Measurements from ENCODE around the gene AHDC1. TPM values are rescaled to one million over a fixed set of nuclear protein-coding genes. Genes with fewer than 3 reads are reported as not detected.

AHDC1 gene
- total RNA-seq, 1 donor from 2014 or later: 50.1 TPM

DNA sequence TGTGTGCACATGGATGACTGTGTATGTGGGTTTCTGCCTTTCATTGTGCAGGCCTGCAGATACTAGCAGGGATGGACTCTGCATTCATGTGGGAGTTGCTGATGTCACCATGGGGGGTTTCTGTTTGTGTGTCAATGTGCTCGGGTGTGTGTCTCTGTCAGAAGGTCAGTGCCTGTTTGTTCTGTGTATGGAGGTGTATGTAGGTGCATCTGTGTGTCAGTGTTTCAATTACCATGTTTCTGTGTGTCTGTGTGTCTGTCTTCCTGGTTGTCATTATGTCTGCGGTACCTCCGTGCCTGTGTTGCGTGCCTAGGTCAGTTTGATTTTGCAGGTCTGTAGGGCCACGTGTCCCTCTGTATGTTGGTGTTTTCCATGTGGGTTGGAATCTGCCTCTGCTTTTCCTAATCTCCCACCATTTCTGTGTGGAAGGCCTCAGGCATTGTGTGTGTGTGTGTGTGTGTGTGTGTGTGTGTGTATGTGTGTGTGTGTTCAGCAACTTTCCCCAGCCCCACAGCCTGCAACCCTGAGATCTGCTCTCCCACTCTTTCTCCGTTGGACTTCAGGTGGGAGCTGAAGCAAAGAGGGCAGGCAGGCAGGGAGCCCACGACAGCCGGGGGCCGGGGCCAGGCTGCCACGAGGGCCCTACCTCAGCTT is 77.2 kb downstream of the AHDC1 start:
- Mint-ChIP-seq H3K27ac (ENCODE audit: unreplicated experiment) (peak overlapping the region; percentile 89), H3K4me3 (peak overlapping the region; percentile 78), H3K27me3 (ENCODE audit: low read depth) (peaks cover 21% of the 10 kb centered on the region), H3K36me3 (ENCODE audit: low read depth) (no peaks in the 10 kb centered on the region), H3K4me1 (peaks cover 73% of the 10 kb centered on the region), H3K9me3 (no peaks in the 10 kb centered on the region)
- no peak for DNase-seq (ENCODE audit: low read depth, low spot score)
- TF ChIP-seq, protein P1, sequence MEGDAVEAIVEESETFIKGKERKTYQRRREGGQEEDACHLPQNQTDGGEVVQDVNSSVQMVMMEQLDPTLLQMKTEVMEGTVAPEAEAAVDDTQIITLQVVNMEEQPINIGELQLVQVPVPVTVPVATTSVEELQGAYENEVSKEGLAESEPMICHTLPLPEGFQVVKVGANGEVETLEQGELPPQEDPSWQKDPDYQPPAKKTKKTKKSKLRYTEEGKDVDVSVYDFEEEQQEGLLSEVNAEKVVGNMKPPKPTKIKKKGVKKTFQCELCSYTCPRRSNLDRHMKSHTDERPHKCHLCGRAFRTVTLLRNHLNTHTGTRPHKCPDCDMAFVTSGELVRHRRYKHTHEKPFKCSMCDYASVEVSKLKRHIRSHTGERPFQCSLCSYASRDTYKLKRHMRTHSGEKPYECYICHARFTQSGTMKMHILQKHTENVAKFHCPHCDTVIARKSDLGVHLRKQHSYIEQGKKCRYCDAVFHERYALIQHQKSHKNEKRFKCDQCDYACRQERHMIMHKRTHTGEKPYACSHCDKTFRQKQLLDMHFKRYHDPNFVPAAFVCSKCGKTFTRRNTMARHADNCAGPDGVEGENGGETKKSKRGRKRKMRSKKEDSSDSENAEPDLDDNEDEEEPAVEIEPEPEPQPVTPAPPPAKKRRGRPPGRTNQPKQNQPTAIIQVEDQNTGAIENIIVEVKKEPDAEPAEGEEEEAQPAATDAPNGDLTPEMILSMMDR (conservative IDR thresholded peaks at IDR 0.05): no peak

DNA sequence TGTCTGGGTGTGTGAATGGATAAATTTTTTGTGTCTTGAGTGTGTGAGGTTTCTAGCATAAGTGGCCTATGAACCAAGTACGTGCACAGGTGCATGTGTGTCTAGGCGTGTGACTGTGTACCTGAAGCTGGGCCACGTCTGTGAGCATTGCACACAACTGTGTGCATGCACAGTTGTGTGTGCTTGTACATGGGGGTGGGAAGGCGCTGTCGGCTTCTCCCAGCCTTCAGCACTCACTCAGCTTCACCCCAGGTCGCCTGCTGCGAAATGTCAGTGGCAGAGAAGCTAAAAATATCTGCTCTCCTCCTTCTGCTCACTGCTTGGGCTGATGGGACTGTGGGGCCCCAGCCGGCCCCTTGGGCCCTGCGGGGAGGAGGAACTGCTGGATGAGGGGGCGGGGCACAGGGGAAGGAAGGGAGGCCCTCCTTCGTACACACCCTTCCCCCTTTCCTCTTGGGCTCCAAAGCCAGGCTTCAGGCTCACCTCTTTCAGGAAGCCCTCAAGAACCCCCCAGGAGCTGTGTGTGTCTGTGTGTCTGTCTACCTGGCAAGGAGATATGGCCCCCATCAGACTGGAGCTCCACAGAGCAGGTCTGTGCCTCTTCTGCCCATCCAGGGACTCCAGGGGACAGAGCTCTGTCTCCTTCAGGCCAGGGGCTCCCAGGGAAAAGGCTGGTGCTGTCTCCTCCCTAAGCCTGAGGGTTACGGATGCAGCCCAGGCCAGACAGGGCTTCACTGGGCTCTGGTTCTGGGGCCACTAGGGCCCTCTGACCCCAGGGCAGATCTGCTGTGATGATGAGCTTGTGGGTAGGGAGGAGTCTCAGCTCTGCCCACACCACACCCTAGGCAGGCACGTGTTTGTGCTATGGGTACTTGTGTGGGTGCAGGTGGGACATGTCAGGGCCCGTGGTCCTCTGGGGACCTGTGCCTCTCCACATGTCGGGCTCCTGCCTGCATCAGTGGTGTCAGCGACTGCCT is 78.4 kb downstream of the AHDC1 start:
- DNase-seq (ENCODE audit: low read depth, low spot score): peak; percentile 51
- TF ChIP-seq, protein P1 (conservative IDR thresholded peaks at IDR 0.05): no peak
- Mint-ChIP-seq H3K9me3 (no peaks in the 10 kb centered on the region), H3K36me3 (ENCODE audit: low read depth) (no peaks in the 10 kb centered on the region), H3K4me3 (peak overlapping the region; percentile 76), H3K4me1 (peaks cover 81% of the 10 kb centered on the region), H3K27ac (ENCODE audit: unreplicated experiment) (peak overlapping the region; percentile 89), H3K27me3 (ENCODE audit: low read depth) (peaks cover 21% of the 10 kb centered on the region)

DNA sequence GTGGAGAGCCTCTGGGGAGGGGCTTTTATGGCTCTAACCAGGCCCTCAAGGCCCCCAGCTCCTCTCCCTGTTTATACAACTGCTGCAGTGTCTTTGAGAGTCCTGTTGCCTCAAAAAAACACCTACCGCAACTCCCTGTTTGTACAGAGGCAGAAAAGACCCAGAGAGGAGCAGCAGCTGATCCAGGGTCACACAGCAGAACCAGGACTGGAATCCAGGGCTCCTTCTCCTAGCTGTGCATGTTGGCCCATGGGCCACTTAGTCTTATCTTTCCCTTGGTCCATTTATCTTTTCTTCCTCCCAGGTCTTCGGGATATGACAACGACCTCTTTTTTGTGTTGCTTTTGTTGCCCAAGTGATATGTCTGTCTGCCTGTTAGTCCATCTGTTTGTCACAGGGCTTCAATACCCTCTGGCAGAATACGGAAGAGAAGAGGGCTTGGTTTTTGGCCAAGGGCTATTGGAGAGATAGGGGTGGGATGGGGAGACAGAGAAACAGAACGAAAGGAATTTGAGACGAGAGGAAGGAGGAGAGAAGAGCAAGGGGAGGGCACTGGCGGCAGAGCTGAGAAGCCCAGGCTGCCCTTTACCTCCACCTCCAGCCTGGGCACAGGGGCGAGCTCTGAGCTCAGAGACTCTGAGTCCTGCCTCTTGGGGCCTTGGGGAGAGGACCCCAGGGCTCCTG is 80.5 kb downstream of the AHDC1 start:
- Mint-ChIP-seq H3K36me3 (ENCODE audit: low read depth) (no peaks in the 10 kb centered on the region), H3K27ac (ENCODE audit: unreplicated experiment) (peak overlapping the region; percentile 75), H3K4me3 (peak overlapping the region; percentile 48)

DNA sequence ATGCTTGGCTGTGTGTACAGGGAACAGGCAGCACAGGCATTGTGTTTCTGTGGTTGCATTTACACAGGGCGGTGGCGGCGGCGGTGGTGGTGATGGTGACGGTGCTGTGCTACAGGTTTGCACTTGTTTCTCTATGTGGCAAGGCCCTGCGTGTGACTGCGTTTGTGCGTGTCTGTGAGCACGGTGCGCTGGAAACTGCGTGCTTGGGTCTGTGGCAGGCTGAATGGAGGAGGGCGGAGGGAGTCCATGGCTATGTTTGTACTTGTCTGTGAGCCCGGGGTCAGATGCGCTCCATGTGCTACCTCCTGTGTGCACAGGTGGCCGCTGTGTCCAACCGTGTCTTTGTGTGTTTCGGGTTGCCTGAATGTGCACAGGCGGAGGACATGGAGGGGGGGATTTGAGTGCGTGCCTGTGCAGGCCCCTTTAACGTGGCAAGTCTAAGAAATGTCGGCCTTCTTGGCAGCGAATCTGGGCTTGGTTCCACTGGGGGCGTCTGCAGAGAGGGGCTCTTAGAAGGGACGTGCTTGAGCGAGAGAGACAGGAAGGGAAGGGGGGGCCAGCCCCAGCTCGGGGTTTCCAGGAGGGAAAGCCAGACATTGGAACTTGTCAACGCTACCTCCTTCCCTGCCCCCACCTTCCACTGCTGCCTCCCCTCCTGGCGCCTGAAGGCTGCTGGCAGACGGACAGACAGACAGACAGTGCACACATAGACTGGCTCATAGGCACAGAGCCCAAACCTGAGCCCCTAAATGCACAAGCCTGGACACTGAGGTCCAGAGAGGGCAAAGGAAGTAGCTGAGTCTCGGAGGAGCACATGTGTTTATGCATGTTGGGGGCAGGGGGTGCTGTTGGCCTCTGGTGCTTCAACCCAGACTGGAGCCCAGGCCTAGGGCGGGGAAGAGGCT is 81.3 kb downstream of the AHDC1 start:
- Mint-ChIP-seq H3K36me3 (ENCODE audit: low read depth) (no peaks in the 10 kb centered on the region), H3K4me3 (peak overlapping the region; percentile 48), H3K27me3 (ENCODE audit: low read depth) (peaks cover 3% of the 10 kb centered on the region), H3K9me3 (no peaks in the 10 kb centered on the region), H3K27ac (ENCODE audit: unreplicated experiment) (peak overlapping the region; percentile 93), H3K4me1 (peaks cover 85% of the 10 kb centered on the region)
- TF ChIP-seq, protein P1 (conservative IDR thresholded peaks at IDR 0.05): peak; percentile 32
- peak; percentile 28 for DNase-seq (ENCODE audit: low read depth, low spot score)

More for the DNA sequence above, 80.5 kb downstream of the AHDC1 start:
- no peaks in the 10 kb centered on the region for H3K9me3 Mint-ChIP-seq
- peaks cover 5% of the 10 kb centered on the region for H3K27me3 Mint-ChIP-seq (ENCODE audit: low read depth)
- H3K4me1 Mint-ChIP-seq: peaks cover 81% of the 10 kb centered on the region
- TF ChIP-seq, protein P1 (conservative IDR thresholded peaks at IDR 0.05): no peak
- no peak for DNase-seq (ENCODE audit: low read depth, low spot score)

Measured in neural crest cell (in vitro differentiated cells).